Measurements from ENCODE around the gene ANO4.

ANO4 gene

GRCh38 chr12:101013993-101014392 is 219.4 kb downstream of the ANO4 start:
- FAIRE-seq = no peak
- no peak for TF ChIP-seq POLR2A (IDR thresholded peaks at IDR 0.05; ENCODE audit: low read depth, low read length)
- DNase-seq (ENCODE audit: insufficient read length, low spot score) = no peak

GRCh38 chr12:101015044-101015443 is 220.5 kb downstream of the ANO4 start:
- DNase-seq (ENCODE audit: insufficient read length, low spot score) = no peak
- TF ChIP-seq POLR2A (IDR thresholded peaks at IDR 0.05; ENCODE audit: low read depth, low read length) = no peak
- FAIRE-seq = no peak

- DNase-seq (ENCODE audit: insufficient read length, low spot score) (peak; percentile 54), FAIRE-seq (peak; percentile 99)
Measured at GRCh38 chr12:101018540-101018939, 224.0 kb downstream of the ANO4 start.

DNA sequence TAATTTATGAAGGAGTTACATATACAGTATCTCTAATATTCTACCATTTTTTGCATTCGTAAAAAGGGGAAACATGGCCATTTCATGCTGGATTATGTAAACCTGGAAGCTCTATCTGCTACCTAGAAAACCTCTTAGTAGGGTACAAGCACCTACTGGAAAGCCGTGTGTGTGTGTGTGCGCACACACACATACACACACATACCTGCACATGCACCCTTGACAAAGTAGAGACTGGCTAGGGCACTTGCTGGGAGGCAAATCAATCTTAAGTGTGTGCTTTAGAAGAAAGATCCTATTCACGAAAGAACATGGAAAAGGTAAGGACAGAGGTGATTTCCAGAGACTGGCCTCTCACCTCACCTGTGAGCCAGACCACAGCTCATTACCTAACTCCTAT is 224.6 kb downstream of the ANO4 start:
- DNase-seq (ENCODE audit: insufficient read length, low spot score) = no peak
- TF ChIP-seq POLR2A (IDR thresholded peaks at IDR 0.05; ENCODE audit: low read depth, low read length) = no peak
- FAIRE-seq = no peak

More at GRCh38 chr12:101018540-101018939, 224.0 kb downstream of the ANO4 start:
- no peak for TF ChIP-seq POLR2A (IDR thresholded peaks at IDR 0.05; ENCODE audit: low read depth, low read length)

GRCh38 chr12:101019667-101020066 is 225.1 kb downstream of the ANO4 start:
- no peak for FAIRE-seq
- no peak for TF ChIP-seq POLR2A (IDR thresholded peaks at IDR 0.05; ENCODE audit: low read depth, low read length)
- no peak for DNase-seq (ENCODE audit: insufficient read length, low spot score)

DNA sequence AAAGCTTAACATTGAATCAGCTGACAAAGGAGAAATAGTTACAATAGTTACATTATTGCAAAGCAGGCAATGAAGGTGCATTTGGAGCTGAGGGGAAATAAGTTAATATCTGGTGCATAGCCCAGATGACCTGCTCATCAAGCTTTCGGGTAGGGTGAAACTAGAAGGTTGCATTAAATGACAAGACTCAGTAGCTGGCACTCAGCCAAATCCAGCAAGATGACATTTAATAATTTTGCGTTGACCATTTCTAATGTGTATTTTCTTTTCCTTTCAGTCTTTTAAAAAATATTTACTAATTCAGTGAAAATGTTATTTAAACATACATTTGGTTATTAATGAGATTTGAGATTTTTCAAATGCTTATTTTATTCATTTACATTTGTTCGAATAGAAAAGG is 226.9 kb downstream of the ANO4 start:
- no peak for TF ChIP-seq POLR2A (IDR thresholded peaks at IDR 0.05; ENCODE audit: low read depth, low read length)
- DNase-seq (ENCODE audit: insufficient read length, low spot score) (no peak), FAIRE-seq (no peak)

DNA sequence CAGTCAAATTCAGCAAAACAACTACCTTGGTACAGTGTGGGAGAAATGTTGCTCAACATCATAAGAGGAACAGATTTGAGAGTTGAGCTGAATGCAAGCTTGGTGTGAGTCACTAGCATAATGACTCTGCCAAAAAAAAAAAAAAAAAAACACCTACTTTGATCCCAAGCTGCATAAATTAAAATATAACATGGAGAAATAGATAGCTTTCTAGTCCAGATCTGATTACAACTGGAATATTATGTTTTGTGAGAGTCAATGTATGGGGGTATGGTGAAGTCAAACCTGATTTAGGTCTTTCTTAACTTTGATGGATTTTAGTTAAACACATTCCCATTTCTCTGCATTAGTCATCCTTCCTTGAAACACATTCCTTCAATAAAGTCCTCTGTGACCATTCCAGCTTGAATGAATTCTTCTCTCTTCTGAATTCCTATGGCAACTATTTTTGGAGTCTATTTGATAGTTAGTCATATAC is 227.4 kb downstream of the ANO4 start:
- TF ChIP-seq POLR2A (IDR thresholded peaks at IDR 0.05; ENCODE audit: low read depth, low read length) = no peak
- FAIRE-seq (peak; percentile 70), DNase-seq (ENCODE audit: insufficient read length, low spot score) (peak; percentile 27)

GRCh38 chr12:101027200-101027599 is 232.6 kb downstream of the ANO4 start:
- FAIRE-seq = no peak

DNA sequence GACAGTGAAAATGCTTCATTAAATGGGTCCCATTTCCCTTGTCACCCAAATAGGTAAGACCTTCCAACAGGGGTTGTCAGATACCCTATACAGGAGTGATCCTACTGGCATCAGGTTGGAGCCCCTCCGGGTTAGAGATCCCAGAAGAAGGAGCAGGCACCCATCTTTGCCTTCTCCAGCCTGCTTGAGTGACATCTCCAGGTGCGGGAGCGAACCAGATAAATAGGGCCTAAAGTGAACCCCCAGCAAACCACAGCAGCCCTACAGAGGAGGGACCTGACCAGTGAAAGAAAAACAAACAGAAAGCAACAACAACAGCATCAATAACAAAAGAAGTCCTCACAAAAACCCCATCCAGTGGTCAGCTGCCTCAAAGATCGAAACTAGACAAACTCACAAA is 233.2 kb downstream of the ANO4 start:
- FAIRE-seq = no peak
- no peak for TF ChIP-seq POLR2A (IDR thresholded peaks at IDR 0.05; ENCODE audit: low read depth, low read length)

More at GRCh38 chr12:101027200-101027599, 232.6 kb downstream of the ANO4 start:
- no peak for DNase-seq (ENCODE audit: insufficient read length, low spot score)
- no peak for TF ChIP-seq POLR2A (IDR thresholded peaks at IDR 0.05; ENCODE audit: low read depth, low read length)

DNA sequence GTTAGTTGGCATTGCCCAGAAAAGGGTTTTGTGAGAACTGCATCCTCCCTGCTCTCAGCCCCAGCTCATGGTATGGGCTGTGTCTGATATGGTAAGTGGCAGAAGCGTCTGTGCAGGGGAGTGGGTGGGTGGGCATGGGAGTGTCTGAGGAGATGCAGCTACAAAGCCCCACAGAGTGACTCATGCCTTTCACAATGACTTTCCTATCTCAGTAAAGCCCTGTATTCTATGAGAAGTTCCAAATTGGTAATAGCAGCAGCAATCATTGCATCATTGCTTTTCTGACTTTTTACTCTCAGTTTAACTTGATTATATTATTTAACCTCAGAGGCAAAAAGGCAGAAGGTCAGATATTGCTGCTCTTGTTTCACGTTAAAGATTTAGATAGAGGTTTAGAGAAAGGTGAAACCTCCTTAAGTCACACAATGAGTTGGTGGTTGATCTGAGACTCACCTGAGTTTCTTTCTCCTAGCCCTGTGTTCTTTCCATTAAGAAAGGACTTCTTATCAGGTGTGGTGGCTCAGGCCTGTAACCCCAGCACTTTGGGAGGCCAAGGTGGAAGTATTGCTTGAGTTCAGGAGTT is 243.8 kb downstream of the ANO4 start:
- DNase-seq (ENCODE audit: insufficient read length, low spot score) = no peak
- no peak for FAIRE-seq
- TF ChIP-seq POLR2A (IDR thresholded peaks at IDR 0.05; ENCODE audit: low read depth, low read length) = no peak

More for the DNA sequence above, 233.2 kb downstream of the ANO4 start:
- DNase-seq (ENCODE audit: insufficient read length, low spot score) = no peak

DNA sequence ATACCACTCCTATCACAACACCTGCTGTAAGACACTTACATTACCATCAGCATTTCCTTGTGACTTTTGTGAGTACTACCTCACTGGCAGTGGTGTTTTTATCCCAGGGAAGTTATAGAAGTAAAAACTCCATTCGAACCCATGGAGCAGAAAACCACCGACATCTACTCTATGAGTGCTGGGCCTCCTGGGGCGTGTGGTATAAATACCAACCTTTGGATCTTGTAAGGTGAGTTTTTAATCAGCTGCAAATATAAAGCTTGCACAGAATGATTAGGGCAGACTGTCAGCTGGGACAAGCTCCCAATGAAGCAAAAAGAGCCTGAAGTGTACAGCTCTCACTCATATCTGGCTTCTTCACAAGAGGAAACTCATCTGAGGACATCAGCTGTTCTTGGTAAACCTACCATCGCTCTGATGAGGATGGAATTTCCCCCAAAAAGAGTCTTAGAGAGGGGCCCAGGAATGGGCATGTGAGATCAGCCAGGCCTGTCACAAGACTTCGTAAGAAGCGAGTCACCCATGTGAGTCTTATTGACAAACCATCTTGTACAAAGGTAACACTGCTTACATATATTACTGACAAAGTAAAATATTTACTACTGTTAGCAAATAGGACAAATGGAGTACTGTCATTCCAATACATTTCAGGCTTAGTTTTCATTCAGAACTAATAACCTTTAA is 245.4 kb downstream of the ANO4 start:
- DNase-seq (ENCODE audit: insufficient read length, low spot score) (no peak), FAIRE-seq (no peak)
- no peak for TF ChIP-seq POLR2A (IDR thresholded peaks at IDR 0.05; ENCODE audit: low read depth, low read length)

DNA sequence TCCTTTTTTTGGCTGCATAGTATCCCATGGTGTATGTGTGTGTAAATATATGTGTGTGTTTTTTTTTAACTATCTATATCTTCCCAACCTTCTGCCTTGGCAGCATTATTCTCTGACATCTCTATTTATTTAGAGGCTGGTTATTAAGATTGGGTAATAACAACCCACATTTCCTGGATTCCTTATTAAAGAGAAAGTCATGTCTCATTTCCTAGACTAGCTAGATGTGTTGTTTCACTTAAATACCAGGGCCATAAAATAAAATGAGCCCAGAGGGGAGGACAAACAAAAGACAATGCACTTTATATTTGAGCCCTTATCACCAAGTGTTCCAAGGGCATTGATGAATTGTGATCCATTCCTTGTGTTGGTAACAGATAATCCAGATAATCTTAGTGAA is 246.4 kb downstream of the ANO4 start:
- TF ChIP-seq POLR2A (IDR thresholded peaks at IDR 0.05; ENCODE audit: low read depth, low read length) = no peak
- FAIRE-seq (no peak), DNase-seq (ENCODE audit: insufficient read length, low spot score) (no peak)

DNA sequence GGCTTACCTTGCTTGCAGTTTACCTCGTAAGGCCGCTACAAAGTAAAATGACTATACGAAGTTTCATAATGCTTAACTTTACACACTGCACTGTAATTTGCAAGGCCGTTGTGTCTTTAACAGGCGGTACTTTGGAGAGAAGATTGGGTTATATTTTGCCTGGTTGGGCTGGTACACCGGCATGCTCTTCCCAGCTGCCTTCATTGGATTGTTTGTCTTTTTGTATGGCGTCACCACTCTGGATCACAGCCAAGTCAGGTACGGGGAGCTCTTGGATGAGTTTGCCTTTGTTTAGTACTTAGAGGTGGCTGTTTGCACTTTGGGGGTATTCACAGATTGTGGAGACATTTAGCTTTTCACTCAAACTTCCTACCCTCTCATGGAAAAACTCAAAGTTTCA is 247.6 kb downstream of the ANO4 start:
- no peak for DNase-seq (ENCODE audit: insufficient read length, low spot score)
- no peak for TF ChIP-seq POLR2A (IDR thresholded peaks at IDR 0.05; ENCODE audit: low read depth, low read length)
- no peak for FAIRE-seq

DNA sequence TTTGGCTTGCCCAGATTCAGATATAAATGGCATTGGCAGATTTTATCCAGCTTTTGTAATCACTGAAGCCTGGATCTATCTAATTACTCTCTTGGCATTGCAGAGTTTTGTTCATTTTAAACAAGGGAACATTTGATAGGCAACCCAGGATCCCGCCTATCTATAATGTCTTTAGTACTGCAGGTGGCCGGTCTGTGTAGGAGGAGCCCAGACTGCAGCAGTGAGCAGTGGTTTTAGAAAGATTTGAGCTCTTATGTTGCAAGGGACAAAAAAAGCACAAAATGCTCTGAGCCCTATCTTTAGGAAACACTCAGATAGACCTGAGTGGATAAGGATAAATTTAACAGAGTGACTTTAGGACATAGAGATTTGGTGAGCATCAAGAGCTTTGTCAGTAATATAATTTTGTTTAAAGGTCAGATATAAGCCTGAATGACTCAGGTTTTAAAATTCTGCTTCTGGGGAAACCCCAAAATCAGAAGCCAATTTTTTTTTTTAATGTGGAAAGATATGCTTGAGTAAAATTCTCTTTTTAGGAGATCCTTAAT is 250.0 kb downstream of the ANO4 start:
- no peak for TF ChIP-seq POLR2A (IDR thresholded peaks at IDR 0.05; ENCODE audit: low read depth, low read length)
- peak; percentile 20 for FAIRE-seq

More for the DNA sequence above, 250.0 kb downstream of the ANO4 start:
- no peak for DNase-seq (ENCODE audit: insufficient read length, low spot score)
